Muscle of leg (tissue), 11 donors: ENCODE results near the gene PSMF1. TPM values are rescaled to one million over a fixed set of nuclear protein-coding genes. Genes with fewer than 3 reads are reported as not detected.
A peak's percentile ranks its signal among the peaks of the same experiment; 100 is the strongest.

Experiments
- DNase-seq: peaks from one replicate; pipeline ENCODE4 v3.0.0; 2013
- H3K27ac ChIP-seq: one replicate; pipeline ENCODE4 v1.5.1; 2013; ENCODE audit warnings: mild to moderate bottlenecking, low read length, control low read depth
- H3K27me3 ChIP-seq: one replicate; pipeline ENCODE4 v1.6.1; 2013; ENCODE audit warnings: low read length; ENCODE audit not compliant: control insufficient read depth, insufficient read depth
- H3K36me3 ChIP-seq: one replicate; pipeline ENCODE4 v1.6.1; 2013; ENCODE audit warnings: low read length; ENCODE audit not compliant: control insufficient read depth, insufficient read depth
- H3K4me1 ChIP-seq: one replicate; pipeline ENCODE4 v1.6.1; 2013; ENCODE audit warnings: low read length; ENCODE audit not compliant: control insufficient read depth, insufficient read depth
- H3K4me3 ChIP-seq: one replicate; pipeline ENCODE4 v1.5.1; 2013; ENCODE audit warnings: low read length, control low read depth
- H3K9me3 ChIP-seq: replicated peaks from 2 replicates; pipeline ENCODE4 v1.6.1; 2013; ENCODE audit warnings: low read depth, low read length; ENCODE audit not compliant: control insufficient read depth
- WGBS: methylation state at CpG from one replicate; pipeline ENCODE4 v1.1.5; 2013; ENCODE audit warnings: missing lambda C conversion rate; ENCODE audit not compliant: insufficient coverage; 5-methylcytosine and 5-hydroxymethylcytosine counted together
- polyA plus RNA-seq, 8 donors: library from polyadenylated mRNA; unstranded; fragments of 120-200 nt; gene quantifications; one replicate each; pipeline versions ENCODE4 v1.2.1 to v1.2.3, GENCODE V29; 2013; ENCODE audit warnings: inconsistent platforms in 1 of 8, low replicate concordance in 1 of 8; ENCODE audit not compliant: insufficient read length in 8 of 8, insufficient read depth in 1 of 8
- total RNA-seq: library from RNA; stranded (reverse); fragments of 120-200 nt; gene quantifications from one replicate; pipeline ENCODE4 v1.2.4, GENCODE V29; 2013

Gene PSMF1
- total and polyA plus RNA-seq, 9 donors: 25.3 to 117 (median 98.9) TPM

DNA sequence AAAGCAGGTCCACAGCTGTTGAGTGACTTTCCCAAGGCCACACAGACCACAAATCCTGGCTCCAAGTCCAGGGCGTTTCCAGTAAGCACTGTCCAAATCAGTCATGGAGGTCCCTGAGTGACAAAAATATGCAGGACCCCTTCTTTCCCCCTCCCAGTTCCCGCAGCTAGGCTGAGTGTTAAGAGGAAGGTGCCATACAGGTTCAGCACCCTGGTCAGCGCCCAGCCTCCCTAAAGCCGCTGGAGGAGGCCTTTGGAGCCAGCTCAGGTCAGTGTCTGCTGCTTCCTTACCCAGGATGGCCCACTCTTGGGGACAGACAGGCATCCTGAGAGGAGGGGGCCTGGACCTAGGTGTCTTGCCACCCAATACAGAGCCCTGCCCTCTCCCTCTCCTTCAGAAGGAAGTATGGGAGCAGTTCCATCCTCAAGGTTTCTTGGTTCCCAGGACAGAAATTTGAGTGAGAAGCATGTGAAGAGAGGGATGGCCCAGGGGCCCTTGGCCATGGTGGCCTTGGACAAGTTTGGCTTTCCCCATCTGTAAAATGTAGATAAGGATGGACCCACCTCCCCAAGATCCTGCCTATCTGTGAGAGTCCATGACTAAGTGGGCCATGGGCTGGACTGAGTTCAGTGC, 53.2 kb downstream of the PSMF1 start:
- Histone ChIP-seq H3K9me3 (no peaks in the 10 kb centered on the region), H3K4me1 (no peaks in the 10 kb centered on the region), H3K27me3 (no peaks in the 10 kb centered on the region), H3K36me3 (peaks cover 68% of the 10 kb centered on the region), H3K4me3 (no peak overlapping the region), H3K27ac (no peak overlapping the region)
- 47% methylated on average over 3 of the region's 4 CpGs for WGBS
- DNase-seq: peak; percentile 41

DNA sequence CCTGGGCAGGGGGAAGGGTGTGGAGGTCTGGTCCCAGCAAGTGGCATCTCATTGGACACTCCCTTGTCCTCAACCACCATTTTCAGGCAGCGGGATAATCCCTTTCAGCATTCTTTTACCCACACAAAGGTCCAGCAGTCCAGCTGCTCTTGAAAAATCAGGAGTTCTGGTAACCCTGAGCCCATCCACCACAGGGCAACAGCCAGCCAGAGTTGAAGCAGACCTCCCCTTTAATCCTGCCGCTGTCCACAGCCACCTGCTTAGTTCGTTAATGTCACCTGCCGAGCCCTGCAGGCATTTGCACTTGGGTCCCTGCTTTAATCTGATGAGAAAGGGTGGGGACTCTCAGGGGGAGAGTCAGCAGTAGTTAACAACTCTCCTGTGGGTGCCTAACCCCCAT, 55.3 kb downstream of the PSMF1 start:
- H3K4me3 ChIP-seq: no peak overlapping the region
- DNase-seq: no peak
- 45% methylated on average over 3 of the region's 4 CpGs for WGBS
- peaks cover 57% of the 10 kb centered on the region for H3K36me3 ChIP-seq
- no peaks in the 10 kb centered on the region for H3K27me3 ChIP-seq
- H3K27ac ChIP-seq: no peak overlapping the region
- H3K9me3 ChIP-seq: no peaks in the 10 kb centered on the region
- H3K4me1 ChIP-seq: no peaks in the 10 kb centered on the region

DNA sequence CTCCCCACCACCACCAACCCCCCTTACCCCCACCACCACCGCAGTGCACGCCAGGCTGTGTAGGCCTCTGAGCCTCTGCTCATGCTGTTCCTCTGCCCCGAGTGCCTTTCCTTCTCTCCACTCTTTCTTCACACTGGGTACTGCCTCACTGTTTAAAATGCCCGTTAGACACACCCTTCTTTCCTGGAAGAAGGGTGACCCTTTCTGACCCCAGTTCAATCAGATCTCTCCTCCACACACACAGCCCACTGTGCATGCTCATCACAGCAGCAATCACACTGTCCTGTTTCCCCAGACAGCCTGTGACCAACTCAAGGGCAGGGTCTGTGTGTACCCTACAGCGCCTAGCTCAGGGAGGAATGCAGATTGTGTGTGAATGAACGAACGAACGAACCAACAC, 56.4 kb downstream of the PSMF1 start:
- Histone ChIP-seq H3K36me3 (peaks cover 46% of the 10 kb centered on the region), H3K9me3 (no peaks in the 10 kb centered on the region), H3K27ac (no peak overlapping the region), H3K4me1 (no peaks in the 10 kb centered on the region), H3K27me3 (no peaks in the 10 kb centered on the region), H3K4me3 (no peak overlapping the region)
- no peak for DNase-seq
- 76% methylated on average over 3 of the region's 8 CpGs for WGBS

DNA sequence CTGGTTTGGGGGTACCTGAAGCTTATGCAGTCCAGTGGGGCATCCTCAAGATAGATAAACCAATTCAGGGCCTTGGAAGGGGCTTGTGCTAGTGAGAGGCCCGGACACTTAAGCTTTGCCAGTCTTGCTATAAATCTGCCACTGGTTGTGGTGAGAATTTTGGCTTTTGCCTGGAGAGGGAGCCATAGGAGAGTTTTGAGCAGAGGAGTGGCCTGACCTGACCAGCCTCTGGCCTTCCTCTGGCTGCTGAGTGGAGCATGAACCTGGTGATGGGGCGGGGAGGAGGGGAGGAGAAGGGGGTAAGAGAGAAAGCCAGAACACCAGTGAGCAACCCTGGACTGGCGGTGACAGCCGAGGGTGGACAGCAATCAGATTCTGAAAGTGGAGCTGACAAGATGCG, 59.3 kb downstream of the PSMF1 start:
- WGBS: 78% methylated on average over 4 of the region's 5 CpGs
- H3K27me3 ChIP-seq: peaks cover 6% of the 10 kb centered on the region
- H3K4me3 ChIP-seq: no peak overlapping the region
- no peak overlapping the region for H3K27ac ChIP-seq
- H3K4me1 ChIP-seq: no peaks in the 10 kb centered on the region
- no peaks in the 10 kb centered on the region for H3K9me3 ChIP-seq
- DNase-seq: no peak
- H3K36me3 ChIP-seq: peaks cover 23% of the 10 kb centered on the region

DNA sequence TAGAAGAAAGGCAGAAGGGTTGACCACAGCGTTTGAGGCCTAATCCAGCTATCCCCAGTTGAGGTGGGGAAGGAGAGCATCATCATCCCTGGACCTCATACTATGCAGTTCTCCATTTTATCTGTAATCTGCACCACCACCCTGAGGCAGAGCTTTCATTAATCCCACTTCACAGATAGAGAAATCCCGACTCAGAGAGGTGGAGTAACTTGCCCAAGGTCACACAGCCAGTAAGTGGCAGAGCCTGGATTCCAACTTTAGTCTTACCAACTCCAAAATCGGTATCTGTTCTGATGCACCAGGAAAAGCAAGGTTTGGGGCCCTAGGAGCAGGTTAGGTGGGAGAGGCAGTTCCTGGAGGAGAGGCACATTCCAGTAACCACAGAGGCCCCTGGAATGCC, 59.7 kb downstream of the PSMF1 start:
- Histone ChIP-seq H3K27ac (no peak overlapping the region), H3K36me3 (peaks cover 19% of the 10 kb centered on the region), H3K4me3 (no peak overlapping the region), H3K4me1 (no peaks in the 10 kb centered on the region), H3K27me3 (peaks cover 8% of the 10 kb centered on the region), H3K9me3 (no peaks in the 10 kb centered on the region)
- WGBS: no CpG with 5 or more reads among the region's 3 CpGs
- no peak for DNase-seq

DNA sequence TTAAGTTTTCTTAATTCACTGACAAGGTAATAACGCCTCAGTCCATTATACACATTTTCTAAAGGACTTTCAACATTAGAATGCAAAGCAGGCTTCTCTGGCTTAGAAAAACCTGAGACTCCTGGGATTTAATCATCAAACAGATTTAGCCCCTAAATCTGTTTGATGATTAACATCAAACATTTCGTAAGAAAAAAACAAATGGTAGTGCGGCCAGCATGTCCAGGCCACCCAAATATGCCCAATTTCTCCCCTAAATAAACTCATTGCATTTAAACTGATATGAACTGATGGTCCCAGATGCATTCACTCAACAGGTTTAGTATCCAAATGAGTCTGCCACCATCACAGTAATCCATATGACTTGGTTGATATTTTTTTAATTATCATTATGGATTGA, 60.2 kb downstream of the PSMF1 start:
- WGBS: 100% methylated on average over 2 of the region's 3 CpGs
- Histone ChIP-seq H3K36me3 (peaks cover 17% of the 10 kb centered on the region), H3K4me3 (no peak overlapping the region), H3K9me3 (no peaks in the 10 kb centered on the region), H3K27ac (no peak overlapping the region), H3K27me3 (peaks cover 11% of the 10 kb centered on the region), H3K4me1 (no peaks in the 10 kb centered on the region)
- DNase-seq: no peak

DNA sequence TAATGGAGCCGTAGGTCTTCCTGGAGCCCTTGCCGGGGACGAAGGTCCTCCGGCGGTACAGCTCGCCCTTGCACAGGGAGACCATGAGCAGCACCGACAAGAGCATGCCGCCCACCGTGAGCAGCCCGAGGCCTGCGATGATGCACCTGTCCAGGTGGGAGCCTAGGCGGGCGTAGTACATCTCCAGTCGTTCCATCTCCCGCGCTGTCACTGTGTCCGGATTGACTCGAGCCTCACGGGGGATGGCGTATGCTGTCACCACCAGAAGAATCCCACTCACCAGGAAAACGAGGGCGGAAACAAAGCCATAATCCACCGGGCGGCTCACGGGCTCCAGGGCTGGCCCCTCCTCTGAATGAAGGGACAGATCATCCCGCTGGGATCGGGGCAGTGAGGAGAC, 62.5 kb downstream of the PSMF1 start:
- peaks cover 3% of the 10 kb centered on the region for H3K4me1 ChIP-seq
- WGBS: 92% methylated on average over 20 of the region's 27 CpGs
- DNase-seq: no peak
- peaks cover 29% of the 10 kb centered on the region for H3K27me3 ChIP-seq
- H3K36me3 ChIP-seq: peaks cover 6% of the 10 kb centered on the region
- no peaks in the 10 kb centered on the region for H3K9me3 ChIP-seq
- no peak overlapping the region for H3K4me3 ChIP-seq
- no peak overlapping the region for H3K27ac ChIP-seq

DNA sequence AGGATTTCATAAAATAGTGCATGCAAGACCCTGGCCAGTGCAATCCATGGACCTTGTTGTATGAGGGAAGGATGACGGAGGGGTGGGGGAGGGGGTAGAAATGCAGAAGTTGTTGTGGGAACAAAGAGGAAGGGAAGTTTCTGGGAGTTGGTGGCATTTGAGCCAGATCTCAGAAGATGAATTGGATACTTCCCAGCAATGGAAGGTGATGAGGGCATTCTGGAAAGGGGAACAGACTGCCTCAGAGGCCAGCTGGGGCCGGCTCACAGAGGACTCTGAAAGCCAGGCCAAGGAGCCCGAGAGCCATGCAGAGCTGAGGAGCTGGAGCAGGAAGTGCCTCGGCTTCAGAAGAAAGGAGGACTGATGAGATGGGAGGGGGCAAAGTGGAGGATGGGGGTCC, 63.7 kb downstream of the PSMF1 start:
- Histone ChIP-seq H3K27me3 (peaks cover 39% of the 10 kb centered on the region), H3K4me1 (peaks cover 4% of the 10 kb centered on the region), H3K36me3 (no peaks in the 10 kb centered on the region), H3K9me3 (no peaks in the 10 kb centered on the region), H3K4me3 (no peak overlapping the region), H3K27ac (no peak overlapping the region)
- WGBS: 33% methylated on average over 4 of the region's 4 CpGs
- no peak for DNase-seq

DNA sequence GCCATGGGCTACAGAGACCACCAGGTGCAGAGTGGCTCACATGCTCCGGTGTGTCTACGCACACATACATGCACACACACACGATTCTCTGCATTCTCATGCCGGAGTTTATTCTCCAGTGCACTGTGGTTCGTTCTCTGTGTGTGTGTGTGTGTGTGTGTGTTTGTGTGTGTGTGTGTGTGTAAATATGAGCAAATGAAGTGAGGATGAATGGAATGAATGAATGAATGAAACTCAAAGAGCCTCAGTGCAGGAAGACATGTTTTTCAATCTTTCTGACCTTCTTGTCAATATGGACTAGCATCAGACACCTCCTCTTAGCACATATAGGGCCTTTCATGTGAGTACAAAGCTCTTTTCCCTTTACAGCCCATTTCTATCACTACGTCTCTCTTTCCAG, 64.8 kb downstream of the PSMF1 start:
- Histone ChIP-seq H3K9me3 (no peaks in the 10 kb centered on the region), H3K36me3 (no peaks in the 10 kb centered on the region), H3K27ac (no peak overlapping the region), H3K4me1 (peaks cover 4% of the 10 kb centered on the region), H3K4me3 (no peak overlapping the region), H3K27me3 (peaks cover 39% of the 10 kb centered on the region)
- 80% methylated on average over 1 of the region's 6 CpGs for WGBS
- no peak for DNase-seq

DNA sequence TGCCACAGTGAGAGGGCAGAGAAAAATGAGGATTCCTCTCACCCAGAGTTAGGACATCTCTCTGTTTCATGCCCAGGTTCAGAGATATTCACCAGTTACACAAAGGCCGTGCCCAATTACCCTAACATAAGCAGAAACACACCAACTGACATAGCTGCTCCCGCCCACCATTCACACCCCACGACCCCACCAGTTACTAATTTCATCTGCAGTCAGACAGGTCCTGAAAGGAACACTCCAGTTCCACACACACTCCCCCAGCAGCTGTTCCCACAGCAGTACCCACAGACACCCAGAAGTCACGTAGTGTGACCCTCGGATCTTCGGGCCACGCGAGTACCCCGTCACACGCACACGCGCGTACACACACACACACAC, 65.8 kb downstream of the PSMF1 start:
- no peaks in the 10 kb centered on the region for H3K36me3 ChIP-seq
- H3K4me1 ChIP-seq: peaks cover 4% of the 10 kb centered on the region
- no peak for DNase-seq
- H3K27ac ChIP-seq: no peak overlapping the region
- H3K4me3 ChIP-seq: peak overlapping the region; percentile 8
- H3K27me3 ChIP-seq: peaks cover 41% of the 10 kb centered on the region
- H3K9me3 ChIP-seq: no peaks in the 10 kb centered on the region
- 32% methylated on average over 13 of the region's 13 CpGs for WGBS
